ENCODE data around the gene APEH.

APEH gene

GRCh38 chr3:49733551-49733950, 59.4 kb downstream of the APEH start:
- DNase-seq: no peak

Measured in retina (tissue), 1 donor.